Nephron progenitor cell (in vitro differentiated cells): ENCODE data around the gene CENPU.
"Not testable (repeated sequence)": the region's sequence is repeated elsewhere in the genome, so short reads cannot be mapped to it uniquely, and the experiment has no call there.

Source experiments
- DNase-seq: peaks from one replicate; pipeline ENCODE4 v3.0.0; 2021
- H3K27ac Mint-ChIP-seq: 2 replicates; pipeline ENCODE4 v1.8.0; 2021; ENCODE audit warnings: mild to moderate bottlenecking, moderate library complexity, mixed read lengths
- H3K27me3 Mint-ChIP-seq: 2 replicates; pipeline ENCODE4 v1.8.0; 2021; ENCODE audit warnings: mild to moderate bottlenecking, low read depth, mixed read lengths; ENCODE audit not compliant: poor library complexity
- H3K36me3 Mint-ChIP-seq: 2 replicates; pipeline ENCODE4 v1.8.0; 2021; ENCODE audit warnings: low read depth, mixed read lengths
- H3K4me1 Mint-ChIP-seq: 2 replicates; pipeline ENCODE4 v1.8.0; 2021; ENCODE audit warnings: mixed read lengths
- H3K4me3 Mint-ChIP-seq: 2 replicates; pipeline ENCODE4 v1.8.0; 2021; ENCODE audit warnings: mild to moderate bottlenecking, moderate library complexity, mixed read lengths
- H3K9me3 Mint-ChIP-seq: 2 replicates; pipeline ENCODE4 v1.8.0; 2021; ENCODE audit warnings: mild to moderate bottlenecking, moderate library complexity, mixed read lengths
- TF ChIP-seq, protein P1 (sequence below): fragments of 200-600 bp; sonication (generic); IDR thresholded peaks from 2 replicates; pipeline ENCODE4 v1.5.0; 2021; ENCODE audit warnings: antibody characterized with exemption

The CENPU gene, protein sequence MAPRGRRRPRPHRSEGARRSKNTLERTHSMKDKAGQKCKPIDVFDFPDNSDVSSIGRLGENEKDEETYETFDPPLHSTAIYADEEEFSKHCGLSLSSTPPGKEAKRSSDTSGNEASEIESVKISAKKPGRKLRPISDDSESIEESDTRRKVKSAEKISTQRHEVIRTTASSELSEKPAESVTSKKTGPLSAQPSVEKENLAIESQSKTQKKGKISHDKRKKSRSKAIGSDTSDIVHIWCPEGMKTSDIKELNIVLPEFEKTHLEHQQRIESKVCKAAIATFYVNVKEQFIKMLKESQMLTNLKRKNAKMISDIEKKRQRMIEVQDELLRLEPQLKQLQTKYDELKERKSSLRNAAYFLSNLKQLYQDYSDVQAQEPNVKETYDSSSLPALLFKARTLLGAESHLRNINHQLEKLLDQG

DNA sequence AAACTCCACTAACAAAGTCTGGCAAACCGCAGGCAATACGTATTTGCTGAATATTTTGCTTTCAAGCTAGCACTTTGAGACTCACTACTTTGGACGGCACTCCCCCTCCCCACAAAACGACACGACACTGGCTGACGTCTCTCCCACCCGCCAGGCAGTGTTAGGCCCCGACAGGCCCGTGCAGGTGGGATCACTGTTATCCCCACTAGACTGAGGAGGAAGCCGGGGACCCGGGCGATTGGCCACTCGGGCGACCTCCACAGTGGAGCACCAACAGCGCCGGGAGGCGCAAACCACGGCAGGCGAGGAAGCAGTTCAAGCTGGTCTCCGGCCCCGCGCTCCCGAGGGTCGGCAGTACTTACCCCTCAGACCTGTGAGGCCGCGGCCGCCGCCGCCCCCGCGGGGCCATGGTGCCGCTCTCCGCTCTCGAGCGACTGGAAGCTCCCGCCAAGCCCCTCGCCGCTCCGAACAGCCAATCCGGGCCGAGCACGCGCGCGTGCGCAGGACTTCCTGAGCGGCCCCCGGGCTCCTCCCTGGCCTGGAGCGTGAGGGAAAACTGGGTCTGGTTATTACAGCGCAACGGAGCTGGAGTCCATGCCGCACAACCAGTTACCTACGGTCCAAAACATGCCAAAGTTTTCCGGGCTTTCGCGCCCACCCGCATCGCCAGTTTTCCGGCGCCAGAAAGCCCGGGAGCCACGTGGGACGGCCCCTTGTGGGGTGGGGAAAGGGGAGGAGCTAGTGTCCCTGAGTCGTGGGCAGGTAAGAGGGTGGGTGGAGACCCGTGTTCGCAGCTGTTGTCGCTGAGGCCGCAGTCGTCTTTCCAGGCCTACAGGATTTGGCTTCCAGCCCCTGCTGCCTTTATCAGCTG is at the start of gene CENPU:
TSS of gene CENPU (minus strand) at position 443 of the 871 bp plus-strand sequence. CDS start at position 409, 34 bp downstream.
- Mint-ChIP-seq H3K36me3 (peaks cover 16% of the 10 kb centered on the region), H3K27ac (peak within 1 kb of the TSS; percentile 86), H3K9me3 (no peaks in the 10 kb centered on the region), H3K4me3 (peak within 1 kb of the TSS; percentile 94), H3K4me1 (peaks cover 43% of the 10 kb centered on the region), H3K27me3 (peaks cover 4% of the 10 kb centered on the region)
- DNase-seq = peak; percentile 96
- TF ChIP-seq, protein P1, sequence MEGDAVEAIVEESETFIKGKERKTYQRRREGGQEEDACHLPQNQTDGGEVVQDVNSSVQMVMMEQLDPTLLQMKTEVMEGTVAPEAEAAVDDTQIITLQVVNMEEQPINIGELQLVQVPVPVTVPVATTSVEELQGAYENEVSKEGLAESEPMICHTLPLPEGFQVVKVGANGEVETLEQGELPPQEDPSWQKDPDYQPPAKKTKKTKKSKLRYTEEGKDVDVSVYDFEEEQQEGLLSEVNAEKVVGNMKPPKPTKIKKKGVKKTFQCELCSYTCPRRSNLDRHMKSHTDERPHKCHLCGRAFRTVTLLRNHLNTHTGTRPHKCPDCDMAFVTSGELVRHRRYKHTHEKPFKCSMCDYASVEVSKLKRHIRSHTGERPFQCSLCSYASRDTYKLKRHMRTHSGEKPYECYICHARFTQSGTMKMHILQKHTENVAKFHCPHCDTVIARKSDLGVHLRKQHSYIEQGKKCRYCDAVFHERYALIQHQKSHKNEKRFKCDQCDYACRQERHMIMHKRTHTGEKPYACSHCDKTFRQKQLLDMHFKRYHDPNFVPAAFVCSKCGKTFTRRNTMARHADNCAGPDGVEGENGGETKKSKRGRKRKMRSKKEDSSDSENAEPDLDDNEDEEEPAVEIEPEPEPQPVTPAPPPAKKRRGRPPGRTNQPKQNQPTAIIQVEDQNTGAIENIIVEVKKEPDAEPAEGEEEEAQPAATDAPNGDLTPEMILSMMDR = no peak

DNA sequence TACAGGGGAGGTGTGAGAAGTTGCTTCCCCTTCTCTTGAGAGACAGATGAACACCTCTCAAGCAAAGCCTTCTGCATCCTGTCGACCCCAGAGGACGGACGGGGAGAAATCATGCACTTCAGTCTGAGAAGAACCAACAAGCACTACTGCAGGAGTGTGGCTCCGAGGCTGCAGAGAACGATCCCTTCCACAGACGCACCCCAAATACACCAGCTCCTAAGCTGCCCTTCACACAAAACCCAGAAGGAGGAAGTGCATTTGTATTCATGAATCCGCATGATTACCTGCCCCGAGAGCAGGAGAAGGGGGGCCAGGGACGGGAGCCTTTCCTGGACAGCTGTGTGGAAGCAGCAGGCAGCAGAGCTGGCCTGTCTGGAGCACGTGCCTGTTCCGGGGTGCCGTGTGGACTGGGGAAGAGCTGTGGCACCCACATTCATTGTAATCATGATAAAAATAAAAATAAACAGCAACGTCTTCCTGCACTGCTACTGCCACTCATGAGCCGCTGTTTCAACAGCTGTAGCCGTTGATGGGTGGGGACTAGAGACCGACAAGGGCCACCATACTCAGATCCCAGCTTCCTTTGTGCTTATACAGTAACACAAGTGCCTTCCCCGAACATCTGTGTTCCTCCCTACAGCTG is 49.0 kb upstream of the CENPU start:
- no peak overlapping the region for H3K27ac Mint-ChIP-seq
- peaks cover 22% of the 10 kb centered on the region for H3K27me3 Mint-ChIP-seq
- H3K4me3 Mint-ChIP-seq = no peak overlapping the region
- no peaks in the 10 kb centered on the region for H3K36me3 Mint-ChIP-seq
- H3K4me1 Mint-ChIP-seq = no peaks in the 10 kb centered on the region
- DNase-seq = no peak
- H3K9me3 Mint-ChIP-seq = peaks cover 5% of the 10 kb centered on the region
- TF ChIP-seq, protein P1 = no peak

DNA sequence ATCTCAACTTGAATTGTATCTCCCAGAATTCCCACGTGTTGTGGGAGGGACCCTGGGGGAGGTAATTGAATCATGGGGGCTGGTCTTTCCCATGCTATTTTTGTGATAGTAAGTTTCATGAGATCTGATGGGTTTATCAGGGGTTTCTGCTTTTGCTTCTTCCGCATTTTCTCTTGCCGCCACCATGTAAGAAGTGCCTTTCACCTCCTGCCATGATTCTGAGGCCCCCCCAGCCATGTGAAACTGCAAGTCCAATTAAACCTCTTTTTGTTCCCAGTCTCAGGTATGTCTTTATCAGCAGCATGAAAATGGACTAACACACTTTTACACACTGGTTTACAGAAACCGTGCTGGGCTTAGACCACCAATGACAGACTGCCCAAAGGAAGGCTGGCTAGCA is 45.3 kb upstream of the CENPU start:
- H3K4me3 Mint-ChIP-seq, H3K4me1 Mint-ChIP-seq, DNase-seq, H3K27ac Mint-ChIP-seq, H3K9me3 Mint-ChIP-seq, H3K36me3 Mint-ChIP-seq: not testable (repeated sequence)
- H3K27me3 Mint-ChIP-seq = peaks cover 18% of the 10 kb centered on the region

DNA sequence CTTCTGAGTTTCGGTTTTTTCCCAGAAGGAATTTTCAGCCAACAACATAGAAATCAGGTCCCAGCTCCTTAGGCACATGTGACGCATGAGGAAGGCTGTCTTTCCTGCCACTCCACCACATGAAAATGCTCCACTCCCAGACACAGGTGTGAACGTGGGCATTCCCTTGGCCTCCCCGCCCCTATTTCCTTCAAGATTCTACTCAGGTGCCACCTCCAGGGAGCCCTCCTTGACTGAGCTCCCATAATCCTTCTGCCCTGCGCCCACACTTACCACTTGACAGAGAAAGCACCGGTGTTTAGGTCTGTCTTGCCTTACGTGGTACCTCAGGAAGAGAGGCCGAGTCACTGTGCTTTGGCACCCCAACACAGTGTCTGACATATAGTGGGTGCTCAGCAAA is 44.4 kb upstream of the CENPU start:
- H3K27ac Mint-ChIP-seq = no peak overlapping the region
- H3K4me3 Mint-ChIP-seq = no peak overlapping the region
- no peak for DNase-seq
- H3K9me3 Mint-ChIP-seq = peaks cover 5% of the 10 kb centered on the region
- H3K27me3 Mint-ChIP-seq = peaks cover 19% of the 10 kb centered on the region
- TF ChIP-seq, protein P1 = no peak
- no peaks in the 10 kb centered on the region for H3K4me1 Mint-ChIP-seq
- H3K36me3 Mint-ChIP-seq = no peaks in the 10 kb centered on the region

DNA sequence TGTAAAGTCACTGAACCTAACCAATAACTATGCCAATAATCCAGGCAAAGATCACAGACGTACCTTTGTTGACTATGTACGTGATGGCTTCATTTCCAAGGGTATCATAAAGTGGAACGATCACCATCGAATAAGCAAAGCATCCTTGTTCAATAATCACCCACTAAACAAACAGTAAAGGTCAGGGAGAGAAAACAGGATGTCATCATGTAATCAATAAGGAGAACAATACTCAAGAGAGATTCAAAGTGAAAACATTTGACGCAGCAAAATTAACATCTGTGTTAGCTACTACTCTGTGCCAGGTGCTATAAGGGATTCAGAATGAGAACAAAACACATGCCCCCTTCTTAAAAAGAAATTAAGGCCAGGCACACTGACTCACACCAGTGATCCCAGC is 42.9 kb upstream of the CENPU start:
- TF ChIP-seq, protein P1 = no peak
- Mint-ChIP-seq H3K27ac (no peak overlapping the region), H3K36me3 (no peaks in the 10 kb centered on the region), H3K4me3 (no peak overlapping the region), H3K27me3 (peaks cover 13% of the 10 kb centered on the region), H3K9me3 (peaks cover 5% of the 10 kb centered on the region), H3K4me1 (no peaks in the 10 kb centered on the region)
- DNase-seq = no peak
